KMS-11 (cell line): Measurements from ENCODE around the gene NELL1.

Source experiments
- H2AFZ ChIP-seq: fragments of 200-600 bp; sonication (generic); 2 replicates; pipeline ENCODE4 v1.6.1; 2016; ENCODE audit warnings: antibody characterized with exemption, mixed run types, low read depth
- H3K27ac ChIP-seq: fragments of 200-600 bp; sonication (generic); 2 replicates; pipeline ENCODE4 v1.6.1; 2016; ENCODE audit warnings: mild to moderate bottlenecking, mixed run types
- H3K27me3 ChIP-seq: fragments of 200-600 bp; sonication (generic); 2 replicates; pipeline ENCODE4 v1.6.1; 2017; ENCODE audit warnings: mild to moderate bottlenecking, low read depth, mixed run types, moderate library complexity; ENCODE audit not compliant: insufficient read depth
- H3K36me3 ChIP-seq: fragments of 200-600 bp; sonication (generic); 2 replicates; pipeline ENCODE4 v1.6.1; 2017; ENCODE audit warnings: mild to moderate bottlenecking, mixed run types; ENCODE audit not compliant: insufficient read depth
- H3K4me1 ChIP-seq: fragments of 200-600 bp; sonication (generic); 2 replicates; pipeline ENCODE4 v1.6.1; 2016; ENCODE audit warnings: mild to moderate bottlenecking, low read depth, mixed run types; ENCODE audit not compliant: poor library complexity, severe bottlenecking
- H3K4me2 ChIP-seq: fragments of 200-600 bp; sonication (generic); 2 replicates; pipeline ENCODE4 v1.7.0; 2016; ENCODE audit warnings: mild to moderate bottlenecking, mixed run types
- H3K4me3 ChIP-seq: fragments of 200-600 bp; sonication (generic); IDR thresholded peaks from 2 replicates; pipeline ENCODE4 v1.6.1; 2017; ENCODE audit warnings: low read depth, low read length, mixed read lengths; ENCODE audit not compliant: insufficient read depth
- H3K79me2 ChIP-seq: fragments of 200-600 bp; sonication (generic); 2 replicates; pipeline ENCODE4 v1.6.1; 2016; ENCODE audit warnings: low read depth, mixed run types; ENCODE audit not compliant: insufficient read depth
- H3K9ac ChIP-seq: fragments of 200-600 bp; sonication (generic); 2 replicates; pipeline ENCODE4 v1.6.1; 2016; ENCODE audit warnings: mild to moderate bottlenecking, mixed run types
- H4K20me1 ChIP-seq: fragments of 200-600 bp; sonication (generic); 2 replicates; pipeline ENCODE4 v1.6.1; 2016; ENCODE audit warnings: mild to moderate bottlenecking, mixed run types; ENCODE audit not compliant: insufficient read depth
- TF ChIP-seq, protein P1 (sequence below): fragments of 200-600 bp; sonication (generic); conservative IDR thresholded peaks from 2 replicates; pipeline ENCODE4 v1.6.1; 2017; ENCODE audit warnings: low read depth, mild to moderate bottlenecking, antibody characterized with exemption, low read length, moderate library complexity, mixed read lengths

NELL1 gene

DNA sequence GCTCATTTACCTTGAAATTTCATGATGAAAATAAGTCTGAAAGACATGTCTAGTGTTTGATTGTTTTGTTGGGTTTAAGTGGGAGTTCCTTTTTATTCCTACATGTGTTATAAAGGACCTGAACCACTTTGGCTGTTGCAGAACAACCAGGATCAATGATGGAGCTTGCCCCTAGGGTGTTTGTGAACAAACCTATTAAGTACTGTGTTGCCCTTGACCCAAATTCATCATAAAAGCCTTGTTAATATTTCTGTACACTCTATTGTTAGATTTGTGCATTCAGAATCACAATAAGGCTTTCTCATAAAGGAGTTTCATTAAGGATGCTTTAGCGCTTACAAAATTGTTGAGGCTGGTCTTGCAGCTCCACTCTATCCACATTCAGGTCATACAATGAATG, 452.6 kb downstream of the NELL1 start:
- H3K27me3 ChIP-seq, result peaks cover 2% of the 10 kb centered on the region; the same call in 1 of the 2 replicates
- H3K27ac ChIP-seq, result no peak overlapping the region
- H2AFZ ChIP-seq, result no peak overlapping the region
- H3K4me2 ChIP-seq, result no peak overlapping the region
- no peaks in the 10 kb centered on the region for H3K79me2 ChIP-seq
- no peak overlapping the region for H3K9ac ChIP-seq
- H3K36me3 ChIP-seq, result no peaks in the 10 kb centered on the region
- H4K20me1 ChIP-seq, result no peaks in the 10 kb centered on the region
- no peaks in the 10 kb centered on the region for H3K4me1 ChIP-seq
- no peak overlapping the region for H3K4me3 ChIP-seq
- TF ChIP-seq, protein P1, sequence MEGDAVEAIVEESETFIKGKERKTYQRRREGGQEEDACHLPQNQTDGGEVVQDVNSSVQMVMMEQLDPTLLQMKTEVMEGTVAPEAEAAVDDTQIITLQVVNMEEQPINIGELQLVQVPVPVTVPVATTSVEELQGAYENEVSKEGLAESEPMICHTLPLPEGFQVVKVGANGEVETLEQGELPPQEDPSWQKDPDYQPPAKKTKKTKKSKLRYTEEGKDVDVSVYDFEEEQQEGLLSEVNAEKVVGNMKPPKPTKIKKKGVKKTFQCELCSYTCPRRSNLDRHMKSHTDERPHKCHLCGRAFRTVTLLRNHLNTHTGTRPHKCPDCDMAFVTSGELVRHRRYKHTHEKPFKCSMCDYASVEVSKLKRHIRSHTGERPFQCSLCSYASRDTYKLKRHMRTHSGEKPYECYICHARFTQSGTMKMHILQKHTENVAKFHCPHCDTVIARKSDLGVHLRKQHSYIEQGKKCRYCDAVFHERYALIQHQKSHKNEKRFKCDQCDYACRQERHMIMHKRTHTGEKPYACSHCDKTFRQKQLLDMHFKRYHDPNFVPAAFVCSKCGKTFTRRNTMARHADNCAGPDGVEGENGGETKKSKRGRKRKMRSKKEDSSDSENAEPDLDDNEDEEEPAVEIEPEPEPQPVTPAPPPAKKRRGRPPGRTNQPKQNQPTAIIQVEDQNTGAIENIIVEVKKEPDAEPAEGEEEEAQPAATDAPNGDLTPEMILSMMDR, result no peak

DNA sequence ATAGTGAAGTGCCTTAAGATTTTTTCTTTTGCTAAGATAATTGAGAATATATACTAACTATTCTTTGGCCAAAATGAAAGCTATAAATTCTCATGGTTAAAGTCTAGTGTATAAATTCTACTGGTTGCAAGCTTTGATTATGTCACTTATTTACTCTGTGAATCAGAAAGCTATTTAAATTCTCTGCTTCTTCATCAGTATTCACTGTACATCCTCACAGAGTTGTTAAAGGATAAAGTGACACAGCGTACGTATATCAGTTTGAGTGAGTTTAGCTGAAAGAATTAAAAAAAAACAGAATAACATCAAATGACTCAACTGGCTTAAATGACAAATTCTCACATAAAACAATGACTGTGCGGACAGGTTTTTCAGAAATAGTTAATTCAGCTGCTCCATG, 453.1 kb downstream of the NELL1 start:
- TF ChIP-seq, protein P1, result no peak
- Histone ChIP-seq H3K36me3 (no peaks in the 10 kb centered on the region), H2AFZ (no peak overlapping the region), H3K79me2 (no peaks in the 10 kb centered on the region), H3K4me1 (no peaks in the 10 kb centered on the region), H3K27me3 (peaks cover 2% of the 10 kb centered on the region; the same call in 1 of the 2 replicates), H3K27ac (no peak overlapping the region), H3K4me3 (no peak overlapping the region), H3K4me2 (no peak overlapping the region), H4K20me1 (no peaks in the 10 kb centered on the region), H3K9ac (no peak overlapping the region)

GRCh38 chr11:21132146-21132720, 462.8 kb downstream of the NELL1 start:
- H3K4me3 ChIP-seq, result no peak overlapping the region
- no peak overlapping the region for H2AFZ ChIP-seq
- TF ChIP-seq, protein P1, result no peak
- no peaks in the 10 kb centered on the region for H4K20me1 ChIP-seq
- no peaks in the 10 kb centered on the region for H3K36me3 ChIP-seq
- no peak overlapping the region for H3K27ac ChIP-seq
- H3K4me1 ChIP-seq, result no peaks in the 10 kb centered on the region
- no peaks in the 10 kb centered on the region for H3K27me3 ChIP-seq
- no peaks in the 10 kb centered on the region for H3K79me2 ChIP-seq
- no peak overlapping the region for H3K4me2 ChIP-seq
- H3K9ac ChIP-seq, result no peak overlapping the region

DNA sequence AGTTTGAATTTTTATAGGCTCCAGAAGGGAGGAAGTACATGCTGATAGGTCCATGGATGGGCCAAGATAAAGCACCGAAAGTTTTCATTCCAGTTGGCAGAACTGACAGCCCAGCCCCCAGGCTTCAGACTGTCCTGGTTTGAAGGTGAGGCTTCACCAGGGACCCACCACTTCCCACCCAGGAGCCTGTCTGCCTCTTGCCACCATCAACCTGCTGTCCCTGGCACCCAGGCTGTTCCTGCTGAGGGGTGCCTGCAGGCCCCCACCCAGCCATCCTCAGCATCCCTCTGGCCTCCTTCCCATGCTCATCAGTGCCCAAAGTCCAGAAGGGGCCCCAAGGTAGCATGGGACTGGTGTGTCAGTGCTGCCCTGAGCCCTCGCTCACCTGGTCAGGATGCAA, 463.9 kb downstream of the NELL1 start:
- no peaks in the 10 kb centered on the region for H3K36me3 ChIP-seq
- no peaks in the 10 kb centered on the region for H4K20me1 ChIP-seq
- H3K4me3 ChIP-seq, result no peak overlapping the region
- no peak overlapping the region for H3K4me2 ChIP-seq
- H3K79me2 ChIP-seq, result no peaks in the 10 kb centered on the region
- no peak overlapping the region for H3K27ac ChIP-seq
- no peak overlapping the region for H3K9ac ChIP-seq
- no peak overlapping the region for H2AFZ ChIP-seq
- H3K27me3 ChIP-seq, result no peaks in the 10 kb centered on the region
- TF ChIP-seq, protein P1, result no peak
- no peaks in the 10 kb centered on the region for H3K4me1 ChIP-seq
